Sigmoid colon (tissue), 4 donors: ENCODE results near the gene SPATS2L.

ENCODE experiments used
- POLR2A ChIP-seq, 2 donors: fragments of 450-650 bp; IDR thresholded peaks; one replicate each; pipeline ENCODE4 v1.6.1; 2016; ENCODE audit warnings: antibody characterized with exemption in 2 of 2, mild to moderate bottlenecking in 2 of 2, moderate library complexity in 2 of 2
- POLR2AphosphoS5 ChIP-seq, 4 donors: sonication (generic); formaldehyde crosslinking; IDR thresholded peaks; one replicate each; pipeline ENCODE4 v1.6.1; 2017; ENCODE audit warnings: antibody characterized with exemption in 4 of 4
- TF ChIP-seq, protein P1 (sequence below), 4 experiments: fragments of 450-650 bp in 3 of 4; fragments of 200-600 bp in 1 of 4; IDR thresholded peaks; one replicate each; pipeline ENCODE4 v1.5.1; 2016 to 2019; ENCODE audit warnings: antibody characterized with exemption in 4 of 4, mild to moderate bottlenecking in 3 of 4, moderate library complexity in 2 of 4

DNA sequence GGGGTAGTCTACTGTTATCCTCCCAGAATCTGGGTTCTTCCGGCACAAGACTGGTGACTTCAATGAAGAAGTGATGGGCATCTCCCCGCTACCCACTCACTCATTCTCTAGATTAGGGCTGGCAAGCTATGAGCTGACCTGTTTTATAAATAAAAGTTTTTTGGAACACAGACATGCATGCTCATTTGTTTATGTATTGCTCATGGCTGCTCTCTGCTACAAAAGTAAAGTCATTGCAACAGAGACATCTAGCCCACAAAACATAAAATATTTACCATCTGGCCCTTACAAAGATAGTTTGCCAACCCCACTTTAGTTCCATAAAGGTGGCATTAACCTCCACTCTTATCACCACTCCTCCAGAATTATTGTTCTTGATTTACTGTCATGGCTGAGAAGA is 39.1 kb upstream of the SPATS2L start:
- TF ChIP-seq, protein P1, sequence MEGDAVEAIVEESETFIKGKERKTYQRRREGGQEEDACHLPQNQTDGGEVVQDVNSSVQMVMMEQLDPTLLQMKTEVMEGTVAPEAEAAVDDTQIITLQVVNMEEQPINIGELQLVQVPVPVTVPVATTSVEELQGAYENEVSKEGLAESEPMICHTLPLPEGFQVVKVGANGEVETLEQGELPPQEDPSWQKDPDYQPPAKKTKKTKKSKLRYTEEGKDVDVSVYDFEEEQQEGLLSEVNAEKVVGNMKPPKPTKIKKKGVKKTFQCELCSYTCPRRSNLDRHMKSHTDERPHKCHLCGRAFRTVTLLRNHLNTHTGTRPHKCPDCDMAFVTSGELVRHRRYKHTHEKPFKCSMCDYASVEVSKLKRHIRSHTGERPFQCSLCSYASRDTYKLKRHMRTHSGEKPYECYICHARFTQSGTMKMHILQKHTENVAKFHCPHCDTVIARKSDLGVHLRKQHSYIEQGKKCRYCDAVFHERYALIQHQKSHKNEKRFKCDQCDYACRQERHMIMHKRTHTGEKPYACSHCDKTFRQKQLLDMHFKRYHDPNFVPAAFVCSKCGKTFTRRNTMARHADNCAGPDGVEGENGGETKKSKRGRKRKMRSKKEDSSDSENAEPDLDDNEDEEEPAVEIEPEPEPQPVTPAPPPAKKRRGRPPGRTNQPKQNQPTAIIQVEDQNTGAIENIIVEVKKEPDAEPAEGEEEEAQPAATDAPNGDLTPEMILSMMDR (IDR thresholded peaks at IDR 0.05) = no peak
- TF ChIP-seq POLR2AphosphoS5 (IDR thresholded peaks at IDR 0.05) = no peak
- TF ChIP-seq POLR2A (IDR thresholded peaks at IDR 0.05) = no peak
